ENCODE results near the gene SPSB2. TPM values are rescaled to one million over a fixed set of nuclear protein-coding genes. Genes with fewer than 3 reads are reported as not detected.
A peak's percentile ranks its signal among the peaks of the same experiment; 100 is the strongest.

SPSB2 gene
- polyA plus RNA-seq, 1 of the 3 experiments (the other 2 are of a cell fraction): 16.9 TPM

DNA sequence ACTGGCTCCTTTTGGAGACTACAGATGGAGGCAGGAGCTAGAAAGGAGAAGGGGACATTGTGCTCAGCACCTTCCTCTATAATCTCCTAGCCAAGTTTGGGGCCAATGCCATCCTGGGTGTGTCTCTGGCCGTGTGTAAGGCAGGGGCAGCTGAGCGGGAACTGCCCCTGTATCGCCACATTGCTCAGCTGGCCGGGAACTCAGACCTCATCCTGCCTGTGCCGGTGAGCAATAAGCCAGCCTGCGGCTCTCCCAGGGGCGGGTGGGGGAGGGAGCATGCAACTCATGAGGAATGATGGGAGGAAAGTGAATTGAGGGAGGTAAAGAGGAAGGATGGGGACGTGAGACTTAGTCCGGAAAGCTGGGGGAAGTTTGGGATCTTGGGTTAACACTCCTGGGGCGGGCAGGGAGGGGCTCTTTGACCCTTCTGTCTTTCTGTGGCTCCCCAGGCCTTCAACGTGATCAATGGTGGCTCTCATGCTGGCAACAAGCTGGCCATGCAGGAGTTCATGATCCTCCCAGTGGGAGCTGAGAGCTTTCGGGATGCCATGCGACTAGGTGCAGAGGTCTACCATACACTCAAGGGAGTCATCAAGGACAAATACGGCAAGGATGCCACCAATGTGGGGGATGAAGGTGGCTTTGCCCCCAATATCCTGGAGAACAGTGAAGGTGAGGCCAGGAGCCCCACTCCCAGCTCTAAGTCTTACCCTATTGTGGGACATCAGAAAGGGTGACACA lies 44.6 kb upstream of the SPSB2 start:
- Histone ChIP-seq H2AFZ (ENCODE audit: low read depth) (no peak overlapping the region), H3K4me3 (ENCODE audit: low read depth in 2 of 2, low read length in 1 of 2) (no peak overlapping the region), H3K27ac (ENCODE audit: low read depth in 2 of 2, low read length in 1 of 2) (no peak overlapping the region), H3K4me2 (peak overlapping the region; percentile 41; the same call in 1 of the 2 replicates), H3K79me2 (ENCODE audit: insufficient read depth) (peaks cover 13% of the 10 kb centered on the region; the same call in 1 of the 2 replicates), H3K9ac (no peak overlapping the region), H3K9me2 (no peaks in the 10 kb centered on the region), H3F3A (replicated peaks; ENCODE audit: insufficient read depth) (no peaks in the 10 kb centered on the region), H3K4me1 (ENCODE audit: control insufficient read depth in 1 of 2, insufficient read depth in 2 of 2, low read depth in 1 of 2, low read length in 1 of 2) (peaks cover 14 to 18% of the 10 kb centered on the region in 2 experiments; a peak in 2 of 4 replicates), H3K27me3 (ENCODE audit: insufficient read depth) (no peaks in the 10 kb centered on the region), H3K9me3 (no peaks in the 10 kb centered on the region), H4K20me1 (ENCODE audit: insufficient read depth) (no peaks in the 10 kb centered on the region), H3K36me3 (replicated peaks in 1 of 2; ENCODE audit: control insufficient read depth in 1 of 2, insufficient read depth in 2 of 2, low read length in 1 of 2) (peaks cover 6 to 11% of the 10 kb centered on the region in 2 experiments)
- TF ChIP-seq, protein P1, sequence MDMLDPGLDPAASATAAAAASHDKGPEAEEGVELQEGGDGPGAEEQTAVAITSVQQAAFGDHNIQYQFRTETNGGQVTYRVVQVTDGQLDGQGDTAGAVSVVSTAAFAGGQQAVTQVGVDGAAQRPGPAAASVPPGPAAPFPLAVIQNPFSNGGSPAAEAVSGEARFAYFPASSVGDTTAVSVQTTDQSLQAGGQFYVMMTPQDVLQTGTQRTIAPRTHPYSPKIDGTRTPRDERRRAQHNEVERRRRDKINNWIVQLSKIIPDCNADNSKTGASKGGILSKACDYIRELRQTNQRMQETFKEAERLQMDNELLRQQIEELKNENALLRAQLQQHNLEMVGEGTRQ (IDR thresholded peaks at IDR 0.05; ENCODE audit: borderline replicate concordance, low read depth, low read length): no peak
- no peak for TF ChIP-seq ELF1 (IDR thresholded peaks at IDR 0.05)
- no peak for TF ChIP-seq RFX5 (IDR thresholded peaks at IDR 0.05; ENCODE audit: low read length)
- no peak for TF ChIP-seq EP300 (IDR thresholded peaks at IDR 0.05; ENCODE audit: borderline replicate concordance in 1 of 2, low read depth in 1 of 2, low read length in 1 of 2)
- TF ChIP-seq, protein P2, sequence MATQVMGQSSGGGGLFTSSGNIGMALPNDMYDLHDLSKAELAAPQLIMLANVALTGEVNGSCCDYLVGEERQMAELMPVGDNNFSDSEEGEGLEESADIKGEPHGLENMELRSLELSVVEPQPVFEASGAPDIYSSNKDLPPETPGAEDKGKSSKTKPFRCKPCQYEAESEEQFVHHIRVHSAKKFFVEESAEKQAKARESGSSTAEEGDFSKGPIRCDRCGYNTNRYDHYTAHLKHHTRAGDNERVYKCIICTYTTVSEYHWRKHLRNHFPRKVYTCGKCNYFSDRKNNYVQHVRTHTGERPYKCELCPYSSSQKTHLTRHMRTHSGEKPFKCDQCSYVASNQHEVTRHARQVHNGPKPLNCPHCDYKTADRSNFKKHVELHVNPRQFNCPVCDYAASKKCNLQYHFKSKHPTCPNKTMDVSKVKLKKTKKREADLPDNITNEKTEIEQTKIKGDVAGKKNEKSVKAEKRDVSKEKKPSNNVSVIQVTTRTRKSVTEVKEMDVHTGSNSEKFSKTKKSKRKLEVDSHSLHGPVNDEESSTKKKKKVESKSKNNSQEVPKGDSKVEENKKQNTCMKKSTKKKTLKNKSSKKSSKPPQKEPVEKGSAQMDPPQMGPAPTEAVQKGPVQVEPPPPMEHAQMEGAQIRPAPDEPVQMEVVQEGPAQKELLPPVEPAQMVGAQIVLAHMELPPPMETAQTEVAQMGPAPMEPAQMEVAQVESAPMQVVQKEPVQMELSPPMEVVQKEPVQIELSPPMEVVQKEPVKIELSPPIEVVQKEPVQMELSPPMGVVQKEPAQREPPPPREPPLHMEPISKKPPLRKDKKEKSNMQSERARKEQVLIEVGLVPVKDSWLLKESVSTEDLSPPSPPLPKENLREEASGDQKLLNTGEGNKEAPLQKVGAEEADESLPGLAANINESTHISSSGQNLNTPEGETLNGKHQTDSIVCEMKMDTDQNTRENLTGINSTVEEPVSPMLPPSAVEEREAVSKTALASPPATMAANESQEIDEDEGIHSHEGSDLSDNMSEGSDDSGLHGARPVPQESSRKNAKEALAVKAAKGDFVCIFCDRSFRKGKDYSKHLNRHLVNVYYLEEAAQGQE (IDR thresholded peaks at IDR 0.05; ENCODE audit: low read depth, low read length): no peak
- TF ChIP-seq, protein P3, sequence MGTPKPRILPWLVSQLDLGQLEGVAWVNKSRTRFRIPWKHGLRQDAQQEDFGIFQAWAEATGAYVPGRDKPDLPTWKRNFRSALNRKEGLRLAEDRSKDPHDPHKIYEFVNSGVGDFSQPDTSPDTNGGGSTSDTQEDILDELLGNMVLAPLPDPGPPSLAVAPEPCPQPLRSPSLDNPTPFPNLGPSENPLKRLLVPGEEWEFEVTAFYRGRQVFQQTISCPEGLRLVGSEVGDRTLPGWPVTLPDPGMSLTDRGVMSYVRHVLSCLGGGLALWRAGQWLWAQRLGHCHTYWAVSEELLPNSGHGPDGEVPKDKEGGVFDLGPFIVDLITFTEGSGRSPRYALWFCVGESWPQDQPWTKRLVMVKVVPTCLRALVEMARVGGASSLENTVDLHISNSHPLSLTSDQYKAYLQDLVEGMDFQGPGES (IDR thresholded peaks at IDR 0.05; ENCODE audit: low read depth, low read length): no peak
- no peak for TF ChIP-seq RXRA (IDR thresholded peaks at IDR 0.05; ENCODE audit: borderline replicate concordance, low read depth)
- TF ChIP-seq FOXJ3 (CRISPR knock-in tag; IDR thresholded peaks at IDR 0.05): no peak
- TF ChIP-seq, protein P4, sequence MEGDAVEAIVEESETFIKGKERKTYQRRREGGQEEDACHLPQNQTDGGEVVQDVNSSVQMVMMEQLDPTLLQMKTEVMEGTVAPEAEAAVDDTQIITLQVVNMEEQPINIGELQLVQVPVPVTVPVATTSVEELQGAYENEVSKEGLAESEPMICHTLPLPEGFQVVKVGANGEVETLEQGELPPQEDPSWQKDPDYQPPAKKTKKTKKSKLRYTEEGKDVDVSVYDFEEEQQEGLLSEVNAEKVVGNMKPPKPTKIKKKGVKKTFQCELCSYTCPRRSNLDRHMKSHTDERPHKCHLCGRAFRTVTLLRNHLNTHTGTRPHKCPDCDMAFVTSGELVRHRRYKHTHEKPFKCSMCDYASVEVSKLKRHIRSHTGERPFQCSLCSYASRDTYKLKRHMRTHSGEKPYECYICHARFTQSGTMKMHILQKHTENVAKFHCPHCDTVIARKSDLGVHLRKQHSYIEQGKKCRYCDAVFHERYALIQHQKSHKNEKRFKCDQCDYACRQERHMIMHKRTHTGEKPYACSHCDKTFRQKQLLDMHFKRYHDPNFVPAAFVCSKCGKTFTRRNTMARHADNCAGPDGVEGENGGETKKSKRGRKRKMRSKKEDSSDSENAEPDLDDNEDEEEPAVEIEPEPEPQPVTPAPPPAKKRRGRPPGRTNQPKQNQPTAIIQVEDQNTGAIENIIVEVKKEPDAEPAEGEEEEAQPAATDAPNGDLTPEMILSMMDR (IDR thresholded peaks at IDR 0.05): no peak
- TF ChIP-seq TAF1 (IDR thresholded peaks at IDR 0.05; ENCODE audit: borderline replicate concordance, low read depth, low read length): no peak
- no peak for TF ChIP-seq GABPA (IDR thresholded peaks at IDR 0.05; ENCODE audit: low read depth)
- no peak for TF ChIP-seq EZH2phosphoT487 (IDR thresholded peaks at IDR 0.05; ENCODE audit: borderline replicate concordance, low read depth)
- TF ChIP-seq, protein P5, sequence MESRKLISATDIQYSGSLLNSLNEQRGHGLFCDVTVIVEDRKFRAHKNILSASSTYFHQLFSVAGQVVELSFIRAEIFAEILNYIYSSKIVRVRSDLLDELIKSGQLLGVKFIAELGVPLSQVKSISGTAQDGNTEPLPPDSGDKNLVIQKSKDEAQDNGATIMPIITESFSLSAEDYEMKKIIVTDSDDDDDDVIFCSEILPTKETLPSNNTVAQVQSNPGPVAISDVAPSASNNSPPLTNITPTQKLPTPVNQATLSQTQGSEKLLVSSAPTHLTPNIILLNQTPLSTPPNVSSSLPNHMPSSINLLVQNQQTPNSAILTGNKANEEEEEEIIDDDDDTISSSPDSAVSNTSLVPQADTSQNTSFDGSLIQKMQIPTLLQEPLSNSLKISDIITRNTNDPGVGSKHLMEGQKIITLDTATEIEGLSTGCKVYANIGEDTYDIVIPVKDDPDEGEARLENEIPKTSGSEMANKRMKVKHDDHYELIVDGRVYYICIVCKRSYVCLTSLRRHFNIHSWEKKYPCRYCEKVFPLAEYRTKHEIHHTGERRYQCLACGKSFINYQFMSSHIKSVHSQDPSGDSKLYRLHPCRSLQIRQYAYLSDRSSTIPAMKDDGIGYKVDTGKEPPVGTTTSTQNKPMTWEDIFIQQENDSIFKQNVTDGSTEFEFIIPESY (IDR thresholded peaks at IDR 0.05; ENCODE audit: borderline replicate concordance, low read depth): no peak
- no peak for TF ChIP-seq GATA2 (CRISPR knock-in tag; IDR thresholded peaks at IDR 0.05)
- DNase-seq: no peak
- ChIA-PET CTCF (interaction anchor here (0.7 to 9.6 kb wide), 9 partner anchors 8 to 196 kb away, joined by 3 to 62 read pairs (median 4); partner anchors contain the start of gene SPSB2), POLR2A (interaction anchor here (1.4 to 2.7 kb wide), 4 partner anchors 8 to 45 kb away, joined by 4 to 11 read pairs (median 8); partner anchors contain the start of gene SPSB2)
- 86% methylated on average over 10 of the region's 14 CpGs for WGBS (ENCODE audit: low lambda C conversion rate)

All from SK-N-SH (cell line).